AG10803 (cell line): ENCODE data around the gene C16orf78.

Source experiments
- DNase-seq: peaks from one replicate; pipeline ENCODE4 v3.0.0; 2010; ENCODE audit warnings: low read depth
- H3K4me3 ChIP-seq: 2 replicates; pipeline ENCODE4 v1.5.1; 2011; ENCODE audit warnings: mild to moderate bottlenecking, low read length, control low read depth
- TF ChIP-seq, protein P1 (sequence below): conservative IDR thresholded peaks from 2 replicates; pipeline ENCODE4 v1.5.1; 2011; ENCODE audit warnings: mild to moderate bottlenecking, low read length, control low read depth, inconsistent platforms

C16orf78 gene

DNA sequence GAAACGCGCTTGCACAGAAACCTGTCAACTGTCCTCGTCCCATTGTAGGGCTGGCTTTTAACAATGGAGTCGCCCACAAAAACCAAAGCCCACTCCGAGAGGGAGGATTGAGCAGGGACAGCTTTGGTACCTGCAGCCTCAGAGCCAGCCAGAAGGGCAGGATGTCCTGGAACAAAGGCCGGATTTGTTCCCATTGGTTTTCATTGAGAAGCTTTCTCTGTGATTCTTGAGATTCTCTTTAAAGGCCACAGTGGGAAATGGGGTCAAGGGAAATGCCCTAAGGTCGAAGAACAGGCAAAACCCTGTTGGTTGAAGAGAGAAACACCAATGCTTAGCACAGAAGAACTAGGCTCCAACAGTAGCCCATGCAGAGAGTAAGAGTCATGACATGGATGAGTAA is 65.4 kb downstream of the C16orf78 start:
- TF ChIP-seq, protein P1, sequence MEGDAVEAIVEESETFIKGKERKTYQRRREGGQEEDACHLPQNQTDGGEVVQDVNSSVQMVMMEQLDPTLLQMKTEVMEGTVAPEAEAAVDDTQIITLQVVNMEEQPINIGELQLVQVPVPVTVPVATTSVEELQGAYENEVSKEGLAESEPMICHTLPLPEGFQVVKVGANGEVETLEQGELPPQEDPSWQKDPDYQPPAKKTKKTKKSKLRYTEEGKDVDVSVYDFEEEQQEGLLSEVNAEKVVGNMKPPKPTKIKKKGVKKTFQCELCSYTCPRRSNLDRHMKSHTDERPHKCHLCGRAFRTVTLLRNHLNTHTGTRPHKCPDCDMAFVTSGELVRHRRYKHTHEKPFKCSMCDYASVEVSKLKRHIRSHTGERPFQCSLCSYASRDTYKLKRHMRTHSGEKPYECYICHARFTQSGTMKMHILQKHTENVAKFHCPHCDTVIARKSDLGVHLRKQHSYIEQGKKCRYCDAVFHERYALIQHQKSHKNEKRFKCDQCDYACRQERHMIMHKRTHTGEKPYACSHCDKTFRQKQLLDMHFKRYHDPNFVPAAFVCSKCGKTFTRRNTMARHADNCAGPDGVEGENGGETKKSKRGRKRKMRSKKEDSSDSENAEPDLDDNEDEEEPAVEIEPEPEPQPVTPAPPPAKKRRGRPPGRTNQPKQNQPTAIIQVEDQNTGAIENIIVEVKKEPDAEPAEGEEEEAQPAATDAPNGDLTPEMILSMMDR, result no peak
- H3K4me3 ChIP-seq, result no peak overlapping the region
- DNase-seq, result no peak

DNA sequence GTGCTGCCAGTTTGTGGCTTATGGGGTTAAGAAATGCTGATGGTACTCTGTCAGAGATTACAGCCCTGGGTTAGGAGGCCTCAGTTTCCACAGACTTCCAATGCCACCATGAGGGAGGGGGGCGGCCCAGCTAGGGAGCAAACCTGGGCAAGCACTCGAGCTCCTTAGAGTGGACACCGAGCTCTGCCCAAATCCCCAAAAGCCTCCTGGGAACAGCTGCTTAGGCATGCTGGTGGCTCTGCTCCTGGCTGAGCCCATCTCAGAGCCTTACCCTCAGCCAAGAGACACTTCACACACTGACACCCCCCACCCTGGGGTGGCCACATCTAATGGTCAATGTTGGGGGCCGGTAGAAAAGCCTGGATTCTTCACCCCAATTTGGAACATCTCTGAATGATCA is 66.1 kb downstream of the C16orf78 start:
- TF ChIP-seq, protein P1, result no peak
- no peak overlapping the region for H3K4me3 ChIP-seq
- DNase-seq, result no peak

DNA sequence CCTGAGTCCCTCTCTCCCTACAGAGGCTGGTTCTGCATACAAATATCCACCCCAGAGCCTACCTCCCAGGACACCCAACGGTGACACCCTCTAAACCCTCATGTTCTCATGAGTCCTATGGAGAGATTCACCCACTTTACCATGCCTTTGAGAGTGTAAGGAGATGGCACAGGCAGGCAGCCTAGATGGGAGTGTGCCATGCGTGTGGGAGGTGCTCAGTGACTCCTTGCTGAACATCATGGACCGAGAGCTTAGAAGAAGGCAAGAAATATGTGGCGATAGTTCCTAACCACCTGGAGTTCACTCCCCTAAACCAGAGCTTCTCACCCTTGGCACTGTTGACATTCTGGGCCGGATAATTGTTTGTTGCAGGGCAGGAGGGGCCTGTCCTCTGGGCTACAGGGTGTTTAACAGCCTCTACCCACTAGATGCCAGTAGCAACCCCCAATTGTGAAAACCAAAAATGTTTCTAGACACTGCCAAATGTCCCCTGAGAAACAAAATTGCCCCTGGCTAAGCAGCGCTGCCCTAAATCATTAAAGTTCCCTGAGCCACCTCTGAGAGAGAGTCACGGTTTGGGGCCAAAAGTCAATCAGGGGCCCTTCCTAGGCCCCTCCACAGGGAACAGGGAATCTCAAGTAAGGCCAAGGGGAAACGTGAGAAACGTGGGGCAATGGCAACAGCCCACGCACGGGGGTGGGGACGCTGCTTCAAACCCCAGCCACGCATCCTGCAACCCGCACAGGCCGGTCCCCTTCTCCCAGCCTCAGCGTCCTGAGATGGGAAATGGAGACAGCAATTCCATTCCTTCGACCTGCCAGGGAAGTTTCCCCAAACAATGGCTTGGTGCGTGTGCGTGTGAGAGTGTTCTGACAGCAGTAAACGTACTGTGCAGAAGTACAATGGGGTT is 66.8 kb downstream of the C16orf78 start:
- H3K4me3 ChIP-seq, result no peak overlapping the region
- TF ChIP-seq, protein P1, result no peak
- no peak for DNase-seq

DNA sequence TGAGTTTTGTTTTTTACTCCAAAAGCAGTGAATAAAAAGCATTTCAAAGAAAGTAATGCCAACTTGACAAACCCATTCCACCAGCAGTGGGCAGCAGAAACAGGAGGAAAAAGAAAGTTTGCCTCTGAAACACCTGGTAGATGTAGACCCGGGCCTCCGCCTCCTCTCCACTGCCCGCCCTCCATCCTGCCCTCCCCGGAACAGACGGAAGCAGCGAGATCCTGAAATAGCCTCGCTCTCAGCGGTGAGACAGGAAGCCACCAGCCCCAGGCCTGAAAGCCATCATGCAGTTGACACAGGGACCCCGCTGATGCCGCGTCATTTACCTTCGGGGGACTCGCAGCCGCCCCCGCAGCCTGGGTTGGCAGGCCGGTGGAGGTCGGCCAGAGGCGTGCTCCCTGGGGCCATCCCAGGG is 67.8 kb downstream of the C16orf78 start:
- no peak overlapping the region for H3K4me3 ChIP-seq
- no peak for DNase-seq
- TF ChIP-seq, protein P1, result no peak

DNA sequence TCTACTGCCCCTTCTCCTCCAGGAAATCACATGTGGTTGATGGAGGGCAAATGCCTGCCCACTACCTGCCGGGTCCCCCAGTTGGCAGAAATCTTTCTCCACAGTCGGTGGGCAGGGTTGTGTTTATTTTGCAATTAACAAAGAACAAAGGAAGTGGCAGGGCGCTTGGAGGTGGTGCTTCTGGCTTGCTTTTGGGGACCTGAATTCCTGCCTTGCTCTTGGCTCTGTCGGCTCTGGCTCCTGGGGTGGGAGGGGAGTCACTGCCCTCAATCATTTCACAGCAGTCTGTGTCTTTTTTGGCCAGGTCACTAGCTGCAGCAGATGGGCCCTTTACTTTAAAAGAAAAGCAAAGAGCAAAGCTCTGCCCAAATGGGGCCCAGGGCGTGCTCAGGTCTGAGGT is 69.2 kb downstream of the C16orf78 start:
- H3K4me3 ChIP-seq, result no peak overlapping the region
- TF ChIP-seq, protein P1, result no peak
- no peak for DNase-seq

DNA sequence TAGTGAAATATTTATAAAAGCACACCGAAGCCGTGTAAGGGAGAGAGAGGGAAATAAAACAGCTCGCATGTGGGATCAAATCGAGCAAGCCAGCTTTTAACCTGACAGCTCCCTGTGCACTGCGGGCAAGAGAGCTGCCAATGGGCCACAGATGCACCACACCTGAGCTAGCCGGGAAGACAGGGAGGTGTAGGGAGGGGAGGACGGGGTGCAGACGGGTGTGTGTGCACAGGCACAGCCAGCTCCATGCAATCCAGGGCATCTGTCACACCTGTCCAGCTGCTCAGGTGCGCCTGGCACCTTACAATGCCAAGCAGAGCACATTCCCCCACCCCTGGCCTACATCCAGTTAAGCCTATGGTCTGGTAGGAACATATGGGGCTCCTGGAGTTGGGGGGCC is 70.0 kb downstream of the C16orf78 start:
- TF ChIP-seq, protein P1, result no peak
- H3K4me3 ChIP-seq, result no peak overlapping the region
- DNase-seq, result no peak

DNA sequence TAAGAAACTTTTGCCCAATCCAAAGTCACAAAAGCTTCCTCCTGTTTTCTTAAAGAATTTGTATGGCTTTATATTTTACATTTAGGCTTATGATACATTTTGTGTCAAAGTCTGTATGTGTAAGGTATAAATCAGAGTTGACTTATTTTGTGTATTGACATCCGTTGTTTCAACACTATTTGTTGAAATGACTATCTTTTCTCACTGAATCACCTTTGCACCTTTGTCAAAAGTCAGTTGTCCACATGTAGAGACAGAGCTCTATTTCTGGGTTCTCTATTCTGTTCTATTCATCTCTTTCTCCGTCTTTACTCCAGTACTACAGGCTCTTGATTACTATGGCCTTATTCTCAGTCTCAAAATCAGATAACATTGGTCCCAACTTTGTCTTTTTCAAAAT is 73.2 kb downstream of the C16orf78 start:
- DNase-seq, result no peak
- TF ChIP-seq, protein P1, result no peak
- no peak overlapping the region for H3K4me3 ChIP-seq
